B cell (primary cell): ENCODE data around the gene HIPK2. TPM values are rescaled to one million over a fixed set of nuclear protein-coding genes. Genes with fewer than 3 reads are reported as not detected.

ENCODE experiments used
- ATAC-seq: fragments of 200-7000 bp; cut with Tn5 transposase; one replicate; pipeline ENCODE4 v1.10.0; 2021; ENCODE audit warnings: low read depth, mild to moderate bottlenecking, moderate number of reproducible peaks, moderate library complexity
- CTCF ChIA-PET: fragments of 350-600 bp; sonication (Branson Sonifier 250); formaldehyde crosslinking; loops from one replicate; lab custom pipeline; 2021; ENCODE audit warnings: antibody characterized with exemption, inconsistent platforms; lab: Charles Lee
- POLR2A ChIA-PET: fragments of 350-600 bp; sonication (Branson Sonifier 250); formaldehyde crosslinking; loops from one replicate; lab custom pipeline; 2021; ENCODE audit warnings: antibody characterized with exemption; lab: Charles Lee
- DNase-seq: peaks from one replicate; pipeline ENCODE4 v3.0.0; 2013
- H2AFZ ChIP-seq: 2 replicates; pipeline ENCODE4 v1.6.1; 2012; ENCODE audit warnings: mild to moderate bottlenecking, low read depth, low read length; ENCODE audit not compliant: insufficient read depth, poor library complexity, severe bottlenecking
- H3K27ac ChIP-seq, 2 donors: 1 replicate in 1 of 2; 2 replicates in 1 of 2; pipeline ENCODE4 v1.5.1; 2012 to 2013; ENCODE audit warnings: low read length in 2 of 2, mild to moderate bottlenecking in 2 of 2, moderate library complexity in 1 of 2
- H3K27me3 ChIP-seq, 4 experiments: fragments of 200-600 bp in 1 of 4; sonication (generic) in 1 of 4; replicated peaks in 1 of 4; 1 replicate in 2 of 4; 2 replicates in 2 of 4; pipeline versions ENCODE4 v1.6.1 to v1.7.0; 2013 to 2016; ENCODE audit warnings: low read length in 3 of 4, mild to moderate bottlenecking in 2 of 4, mixed read lengths in 1 of 4, moderate library complexity in 1 of 4; ENCODE audit not compliant: insufficient read depth in 4 of 4, control insufficient read depth in 3 of 4; ENCODE audit errors: control extremely low read depth in 1 of 4
- H3K36me3 ChIP-seq, 2 experiments: replicated peaks in 1 of 2; 1 replicate in 1 of 2; 2 replicates in 1 of 2; pipeline versions ENCODE4 v1.6.1 to v1.7.1; 2013; ENCODE audit warnings: low read length in 1 of 2; ENCODE audit not compliant: insufficient read depth in 2 of 2, control insufficient read depth in 1 of 2; ENCODE audit errors: control extremely low read depth in 1 of 2, extremely low read depth in 1 of 2
- H3K4me1 ChIP-seq, 2 donors: fragments of 200-600 bp in 1 of 2; sonication (generic) in 1 of 2; 1 replicate in 1 of 2; 2 replicates in 1 of 2; pipeline versions ENCODE4 v1.5.1 to v1.6.1; 2013 to 2017; ENCODE audit warnings: low read length in 2 of 2; ENCODE audit not compliant: control insufficient read depth in 2 of 2, insufficient read depth in 2 of 2
- H3K4me2 ChIP-seq: replicated peaks from 2 replicates; pipeline ENCODE3; 2012; ENCODE audit warnings: mild to moderate bottlenecking, low read depth, low read length; ENCODE audit not compliant: poor library complexity, severe bottlenecking
- H3K4me3 ChIP-seq, 5 experiments: fragments of 200-600 bp in 1 of 5; sonication (generic) in 1 of 5; 1 replicate in 3 of 5; 2 replicates in 2 of 5; pipeline versions ENCODE4 v1.5.1 to v1.7.0; 2011 to 2016; ENCODE audit warnings: low read length in 4 of 5, mild to moderate bottlenecking in 4 of 5, low read depth in 2 of 5, control low read depth in 1 of 5, moderate library complexity in 1 of 5; ENCODE audit not compliant: insufficient read depth in 1 of 5; ENCODE audit errors: control extremely low read depth in 1 of 5, extremely low read depth in 1 of 5
- H3K79me2 ChIP-seq: fragments of 200-600 bp; sonication (generic); one replicate; pipeline ENCODE4 v1.6.0; 2016; ENCODE audit warnings: low read length; ENCODE audit not compliant: control insufficient read depth, insufficient read depth
- H3K9ac ChIP-seq: fragments of 200-600 bp; sonication (generic); 2 replicates; pipeline ENCODE4 v1.6.1; 2017; ENCODE audit warnings: mild to moderate bottlenecking, low read length, moderate library complexity
- H3K9me3 ChIP-seq, 3 donors: one replicate each; pipeline versions ENCODE4 v1.6.1 to v1.7.1; 2013; ENCODE audit warnings: low read length in 2 of 3; ENCODE audit not compliant: control insufficient read depth in 2 of 3, insufficient read depth in 1 of 3; ENCODE audit errors: control extremely low read depth in 1 of 3
- H4K20me1 ChIP-seq: 2 replicates; pipeline ENCODE4 v1.6.0; 2012; ENCODE audit warnings: mild to moderate bottlenecking, low read length; ENCODE audit not compliant: insufficient read depth, control insufficient read depth, poor library complexity, severe bottlenecking
- H3K27ac Mint-ChIP-seq: one replicate; pipeline ENCODE4 v1.8.0; 2021; ENCODE audit warnings: mixed read lengths
- H3K27me3 Mint-ChIP-seq: one replicate; pipeline ENCODE4 v1.8.0; 2021; ENCODE audit warnings: mixed read lengths
- H3K4me1 Mint-ChIP-seq: one replicate; pipeline ENCODE4 v1.8.0; 2021; ENCODE audit warnings: mixed read lengths
- H3K4me3 Mint-ChIP-seq: one replicate; pipeline ENCODE4 v1.8.0; 2021; ENCODE audit warnings: mixed read lengths
- H3K9me3 Mint-ChIP-seq: one replicate; pipeline ENCODE4 v1.8.0; 2022; ENCODE audit warnings: mixed read lengths; ENCODE audit not compliant: insufficient read depth
- CTCF ChIP-seq: fragments of 200-600 bp; IDR thresholded peaks from one replicate; pipeline ENCODE4 v1.8.0; 2022; ENCODE audit warnings: antibody characterized with exemption, mild to moderate bottlenecking
- EZH2 ChIP-seq: IDR thresholded peaks from 2 replicates; pipeline ENCODE4 v1.6.1; 2012; ENCODE audit warnings: borderline replicate concordance, low read depth, mild to moderate bottlenecking, moderate library complexity, low read length; ENCODE audit not compliant: insufficient read depth, poor library complexity, severe bottlenecking
- WGBS: methylation state at CpG from one replicate; pipeline ENCODE4 v1.1.5; 2013; ENCODE audit warnings: missing lambda C conversion rate; ENCODE audit not compliant: insufficient coverage; 5-methylcytosine and 5-hydroxymethylcytosine counted together
- intact Hi-C: fragments of 100-400 bp; cut with micrococcal nuclease; formaldehyde crosslinking; loops from one replicate; pipeline ENCODE4 v1.10.0; 2022
- polyA plus RNA-seq: library from polyadenylated mRNA; depleted of rRNA; stranded (reverse); fragments of >200 nt; gene quantifications from 2 replicates; pipeline ENCODE4 v1.2.3, GENCODE V29; 2012
- total RNA-seq, 2 donors: library from RNA; stranded (reverse); fragments of 120-200 nt in 1 of 2; gene quantifications; 1 replicate in 1 of 2; 2 replicates in 1 of 2; pipeline versions ENCODE4 v1.2.3 to v1.2.4, GENCODE V29; 2013 to 2022

The HIPK2 gene
- total and polyA plus RNA-seq, 2 donors (not counting 1 experiment from before 2014, with no cell fraction given), result 6.8 to 58.2 TPM

GRCh38 chr7:139562491-139562890 lies 215.3 kb downstream of the HIPK2 start:
- no peak overlapping the region for H3K27ac Mint-ChIP-seq

GRCh38 chr7:139560678-139561077 lies 217.1 kb downstream of the HIPK2 start:
- 93% methylated on average over 11 of the region's 11 CpGs for whole genome bisulfite sequencing
- H3K4me2 ChIP-seq, result no peak overlapping the region
- H3K4me3 ChIP-seq, result no peak overlapping the region
- peaks cover 0 to 6% (median 2%) of the 10 kb centered on the region in 4 experiments for H3K27me3 ChIP-seq
- H3K9me3 Mint-ChIP-seq, result peaks cover 4% of the 10 kb centered on the region
- no peaks in the 10 kb centered on the region for H3K4me1 Mint-ChIP-seq
- H4K20me1 ChIP-seq, result no peaks in the 10 kb centered on the region
- H3K9me3 ChIP-seq, result peaks cover 0 to 9% (median 0%) of the 10 kb centered on the region in 3 donors
- no peak overlapping the region for H2AFZ ChIP-seq
- H3K27ac ChIP-seq, result no peak overlapping the region
- no peaks in the 10 kb centered on the region for H3K4me1 ChIP-seq
- H3K27me3 Mint-ChIP-seq, result peaks cover 18% of the 10 kb centered on the region
- no peaks in the 10 kb centered on the region for H3K36me3 ChIP-seq
- ChIA-PET POLR2A (no interaction called here), CTCF (interaction anchor here (0.6 kb wide), 1 partner anchor 96 kb away, joined by 3 read pairs; no protein-coding TSS in a partner anchor)
- no peaks in the 10 kb centered on the region for H3K79me2 ChIP-seq
- intact Hi-C loops, result no loop called here
- ATAC-seq (no peak), DNase-seq (no peak)
- no peak overlapping the region for H3K4me3 Mint-ChIP-seq
- no peak for TF ChIP-seq CTCF
- TF ChIP-seq EZH2, result no peak
- no peak overlapping the region for H3K27ac Mint-ChIP-seq
- no peak overlapping the region for H3K9ac ChIP-seq

More at GRCh38 chr7:139562491-139562890, 215.3 kb downstream of the HIPK2 start:
- H3K4me3 ChIP-seq, result no peak overlapping the region
- DNase-seq, result no peak
- no peak for ATAC-seq
- no peaks in the 10 kb centered on the region for H3K79me2 ChIP-seq
- Mint-ChIP-seq H3K4me1 (no peaks in the 10 kb centered on the region), H3K9me3 (peaks cover 4% of the 10 kb centered on the region), H3K4me3 (no peak overlapping the region), H3K27me3 (peaks cover 18% of the 10 kb centered on the region)
- no peak overlapping the region for H3K4me2 ChIP-seq
- peaks cover 0 to 5% (median 2%) of the 10 kb centered on the region in 4 experiments for H3K27me3 ChIP-seq
- no peaks in the 10 kb centered on the region for H3K4me1 ChIP-seq
- no peak overlapping the region for H2AFZ ChIP-seq
- WGBS, result 95% methylated on average over 11 of the region's 12 CpGs
- TF ChIP-seq EZH2 (no peak), CTCF (no peak)
- H3K27ac ChIP-seq, result no peak overlapping the region
- ChIA-PET CTCF (no interaction called here), POLR2A (no interaction called here)
- H3K36me3 ChIP-seq, result no peaks in the 10 kb centered on the region
- no peak overlapping the region for H3K9ac ChIP-seq
- intact Hi-C loops, result no loop called here
- no peaks in the 10 kb centered on the region for H4K20me1 ChIP-seq
- peaks cover 0 to 9% (median 0%) of the 10 kb centered on the region in 3 donors for H3K9me3 ChIP-seq
